ENCODE results near the gene DGUOK.
"Not testable (repeated sequence)": the region's sequence is repeated elsewhere in the genome, so short reads cannot be mapped to it uniquely, and the experiment has no call there.

DGUOK gene

GRCh38 chr2:73939419-73939818 is 12.7 kb downstream of the DGUOK start:
- TF ChIP-seq CTCF (IDR thresholded peaks at IDR 0.05; ENCODE audit: low read depth, low read length, missing control alignments) = no peak
- H3K4me3 ChIP-seq (ENCODE audit: low read depth, low read length) = no peak overlapping the region
- no peak for DNase-seq (ENCODE audit: low read depth)

GRCh38 chr2:73940066-73940465 is 13.4 kb downstream of the DGUOK start:
- H3K4me3 ChIP-seq (ENCODE audit: low read depth, low read length); DNase-seq (ENCODE audit: low read depth): not testable (repeated sequence)

GRCh38 chr2:73942664-73943063 is 16.0 kb downstream of the DGUOK start:
- DNase-seq (ENCODE audit: low read depth) = no peak
- no peak overlapping the region for H3K4me3 ChIP-seq (ENCODE audit: low read depth, low read length)
- no peak for TF ChIP-seq CTCF (IDR thresholded peaks at IDR 0.05; ENCODE audit: low read depth, low read length, missing control alignments)

- no peak for TF ChIP-seq CTCF (IDR thresholded peaks at IDR 0.05; ENCODE audit: low read depth, low read length, missing control alignments)
- no peak for DNase-seq (ENCODE audit: low read depth)
Observed at GRCh38 chr2:73944714-73945113, 18.0 kb downstream of the DGUOK start.

GRCh38 chr2:73946215-73946614 is 19.5 kb downstream of the DGUOK start:
- DNase-seq (ENCODE audit: low read depth) = no peak
- H3K4me3 ChIP-seq (ENCODE audit: low read depth, low read length) = no peak overlapping the region
- no peak for TF ChIP-seq CTCF (IDR thresholded peaks at IDR 0.05; ENCODE audit: low read depth, low read length, missing control alignments)

More at GRCh38 chr2:73944714-73945113, 18.0 kb downstream of the DGUOK start:
- no peak overlapping the region for H3K4me3 ChIP-seq (ENCODE audit: low read depth, low read length)

GRCh38 chr2:73946666-73947065 is 20.0 kb downstream of the DGUOK start:
- TF ChIP-seq CTCF (IDR thresholded peaks at IDR 0.05; ENCODE audit: low read depth, low read length, missing control alignments) = no peak
- DNase-seq (ENCODE audit: low read depth) = no peak
- no peak overlapping the region for H3K4me3 ChIP-seq (ENCODE audit: low read depth, low read length)

- DNase-seq (ENCODE audit: low read depth) = no peak
- no peak for TF ChIP-seq CTCF (IDR thresholded peaks at IDR 0.05; ENCODE audit: low read depth, low read length, missing control alignments)
- no peak overlapping the region for H3K4me3 ChIP-seq (ENCODE audit: low read depth, low read length)
Observed at GRCh38 chr2:73947412-73948018, 20.8 kb downstream of the DGUOK start.
